ENCODE results near the gene ZMYND8. TPM values are rescaled to one million over a fixed set of nuclear protein-coding genes. Genes with fewer than 3 reads are reported as not detected.
"Not testable (repeated sequence)": the region's sequence is repeated elsewhere in the genome, so short reads cannot be mapped to it uniquely, and the experiment has no call there.

ZMYND8 gene
- total RNA-seq, 1 donor from 2014 or later, result 52.3 TPM

DNA sequence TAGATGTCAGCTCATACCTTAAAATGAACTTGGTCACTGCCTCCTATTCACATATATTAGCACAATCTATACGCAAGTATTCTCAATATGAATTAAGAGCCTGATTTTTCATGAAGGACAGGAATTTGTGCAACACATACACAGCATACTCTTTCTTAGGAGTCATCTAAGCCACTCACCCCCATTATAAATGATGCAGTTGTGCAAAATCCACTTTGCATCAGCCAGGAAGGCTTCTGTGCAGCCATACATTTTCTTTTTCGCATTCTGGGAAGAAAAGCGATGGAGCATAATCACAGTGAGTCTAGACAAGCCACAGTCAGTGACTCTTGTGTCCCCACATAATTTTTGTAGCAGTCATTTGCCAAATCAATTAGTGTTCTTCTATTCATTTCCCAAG is 66.5 kb downstream of the ZMYND8 start:
- intact Hi-C loops (cut with micrococcal nuclease), result no loop called here

DNA sequence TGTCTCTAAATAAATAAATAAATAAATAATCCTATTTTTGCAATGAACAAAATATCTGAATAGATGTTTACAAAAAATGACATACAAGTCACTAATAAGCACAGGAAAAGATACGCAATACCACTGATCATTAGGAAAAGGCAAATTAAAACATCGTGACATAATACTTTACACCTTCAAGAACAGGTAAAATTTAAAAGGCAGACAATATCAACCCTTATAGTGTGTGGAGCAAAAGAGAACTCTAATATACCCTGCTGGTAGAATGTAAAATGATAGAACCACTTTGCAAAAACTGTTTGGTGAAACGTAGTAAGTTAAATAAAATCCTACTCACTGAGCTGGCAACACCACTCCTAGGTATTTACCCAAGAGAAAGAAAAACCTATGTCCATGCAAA is 67.4 kb downstream of the ZMYND8 start:
- intact Hi-C loops (cut with micrococcal nuclease), result no loop called here

DNA sequence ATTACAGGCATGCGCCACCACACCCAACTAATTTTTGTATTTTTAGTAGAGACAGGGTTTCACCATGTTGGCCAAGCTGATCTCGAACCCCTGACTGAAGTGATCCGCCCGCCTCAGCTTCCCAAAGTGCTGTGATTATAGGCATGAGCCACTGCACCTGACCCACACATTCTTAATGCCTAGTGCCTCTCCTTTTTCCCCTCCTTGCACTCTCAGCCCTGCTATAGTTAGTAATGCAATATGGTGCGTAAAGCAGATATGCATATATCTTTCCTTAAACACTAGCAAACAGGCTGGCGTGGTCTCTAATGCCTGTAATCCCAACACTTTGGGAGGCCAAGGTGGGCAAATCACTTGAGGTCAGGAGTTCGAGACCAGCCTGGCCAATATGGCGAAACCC is 68.0 kb downstream of the ZMYND8 start:
- intact Hi-C loops (cut with micrococcal nuclease), result not testable (repeated sequence)

DNA sequence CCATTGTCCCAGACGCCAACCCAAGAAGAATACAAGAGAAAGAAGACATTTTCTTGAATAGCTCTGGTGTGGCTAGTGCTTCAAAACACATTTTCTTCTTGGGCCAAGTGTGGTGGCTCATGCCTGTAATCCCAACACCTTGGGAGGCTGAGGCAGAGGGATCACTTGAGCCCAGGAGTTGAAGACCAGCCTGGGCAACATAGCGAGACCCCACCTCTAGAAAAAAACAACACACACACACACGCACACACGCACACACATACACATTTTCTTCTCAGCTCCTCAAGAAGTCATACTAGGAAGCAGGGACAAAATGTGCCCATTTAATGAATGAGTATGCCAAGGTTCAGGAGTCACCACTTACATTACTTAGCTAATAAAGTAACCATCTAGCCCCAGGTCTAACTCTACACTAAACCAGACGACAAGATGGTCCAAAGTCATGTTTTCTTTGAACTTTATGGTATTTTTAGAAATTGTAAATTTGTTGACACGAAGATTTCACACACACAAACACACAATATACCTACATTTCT is 68.8 kb downstream of the ZMYND8 start:
- intact Hi-C loops (cut with micrococcal nuclease), result no loop called here

DNA sequence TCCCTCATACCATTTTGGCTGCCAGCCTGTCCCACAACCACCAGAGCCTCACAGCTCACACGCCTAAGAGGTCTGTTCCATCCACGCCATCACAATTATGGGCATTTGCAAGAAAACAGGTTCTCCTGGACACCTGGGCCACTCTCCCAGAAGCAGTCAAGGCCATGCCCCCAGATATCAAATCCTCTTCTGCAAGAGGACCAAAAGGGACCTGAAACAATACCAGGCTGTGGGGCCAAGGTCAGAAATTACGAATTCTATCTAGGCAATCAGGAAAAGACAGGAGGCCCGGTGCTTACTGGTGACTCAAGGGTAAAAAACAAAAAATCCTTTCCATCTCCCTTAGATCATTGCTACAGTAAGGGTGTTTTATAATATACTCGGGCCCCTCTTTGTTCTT is 69.8 kb downstream of the ZMYND8 start:
- intact Hi-C loops (cut with micrococcal nuclease), result no loop called here

DNA sequence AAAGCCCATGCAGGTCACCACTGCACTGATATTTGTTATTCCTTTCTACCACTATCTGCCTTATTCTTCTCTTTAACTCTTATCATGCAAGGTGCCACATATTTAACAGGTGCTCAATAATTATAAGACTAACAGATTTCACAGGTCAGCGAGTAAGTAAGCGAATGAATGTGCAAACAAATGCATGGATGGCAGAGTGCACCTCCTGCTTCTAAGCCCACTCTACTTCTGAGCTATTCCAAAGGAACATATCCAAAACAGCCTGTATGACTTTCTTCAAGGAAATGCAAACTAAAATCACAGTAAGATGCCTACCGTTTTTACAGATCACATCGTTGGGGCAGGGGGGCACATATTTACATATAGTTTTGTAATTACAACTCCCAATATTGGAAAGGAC is 71.3 kb downstream of the ZMYND8 start:
- intact Hi-C loops (cut with micrococcal nuclease), result no loop called here

DNA sequence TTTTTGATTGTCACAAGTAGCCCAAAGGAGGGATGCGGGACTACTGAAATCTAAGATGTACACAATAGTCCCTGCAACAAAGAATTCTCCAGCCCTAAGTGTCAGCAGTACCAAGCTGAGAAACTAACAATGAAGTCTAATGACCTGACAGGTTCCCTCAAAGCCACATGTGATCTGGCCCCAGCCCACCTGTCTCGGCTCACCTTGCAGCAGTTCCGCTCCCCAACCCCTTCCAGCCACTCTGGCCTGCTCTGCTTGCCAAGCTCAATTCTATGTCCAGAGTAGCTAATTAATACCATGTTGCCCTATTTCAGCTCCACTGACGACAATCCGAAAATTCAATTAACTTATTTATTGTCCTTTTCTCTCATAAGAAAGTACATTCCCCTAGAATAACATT is 72.1 kb downstream of the ZMYND8 start:
- intact Hi-C loops (cut with micrococcal nuclease), result no loop called here

DNA sequence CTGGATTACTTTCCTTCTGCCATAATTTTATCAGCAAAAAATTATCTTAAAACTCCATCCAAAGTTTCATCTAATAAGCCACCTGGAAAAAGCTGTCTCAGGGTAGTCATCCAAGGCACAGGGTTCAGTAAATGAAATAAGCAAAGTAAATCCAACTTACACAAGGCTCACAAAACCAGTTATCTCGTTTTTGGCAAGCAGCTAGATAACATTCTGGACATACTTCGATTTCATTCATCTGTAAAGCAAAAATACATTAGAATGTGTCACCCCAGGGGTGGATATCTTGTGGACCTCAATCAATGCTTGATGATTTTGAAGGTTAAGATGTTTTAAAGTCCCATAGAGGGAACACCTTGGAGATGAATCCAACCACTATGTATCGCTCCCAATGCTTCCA is 73.1 kb downstream of the ZMYND8 start:
- intact Hi-C loops (cut with micrococcal nuclease), result no loop called here

DNA sequence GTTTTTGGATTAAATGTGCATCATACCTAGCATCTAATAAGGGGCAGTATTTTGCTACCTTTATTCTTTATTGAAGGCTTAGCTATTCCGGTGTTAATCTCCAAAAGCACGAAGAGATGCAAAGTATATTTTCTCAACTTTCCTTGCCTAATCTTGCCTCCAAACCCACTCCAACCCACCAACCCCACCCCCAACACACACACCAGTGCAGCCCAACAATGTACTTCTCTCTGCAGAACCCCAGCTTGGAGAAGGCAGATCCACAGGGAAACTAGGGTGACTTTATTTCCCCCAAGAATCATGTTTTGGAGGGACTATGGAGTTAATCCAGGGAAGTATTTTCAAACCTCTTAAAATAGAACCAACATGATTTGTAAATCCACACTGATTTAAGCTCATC is 73.6 kb downstream of the ZMYND8 start:
- intact Hi-C loops (cut with micrococcal nuclease), result no loop called here

DNA sequence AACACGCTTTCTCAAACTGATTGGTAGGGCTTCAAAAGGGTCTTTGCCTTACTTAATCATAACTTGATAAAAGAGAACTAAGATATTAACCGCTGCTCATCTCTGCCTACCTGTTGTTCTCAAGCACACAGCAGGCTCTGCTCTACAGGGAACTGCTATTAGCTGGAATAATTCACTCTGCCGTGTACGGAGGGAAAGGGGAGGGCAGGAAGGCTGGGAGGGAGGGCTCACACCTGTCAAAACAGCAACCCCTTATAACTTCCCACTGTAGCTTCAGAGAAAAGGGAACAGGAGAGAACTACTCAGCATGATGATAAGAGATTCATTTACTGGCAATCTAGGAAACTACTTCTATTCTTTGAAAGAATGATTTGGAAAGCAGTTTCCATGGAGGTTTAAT is 75.1 kb downstream of the ZMYND8 start:
- intact Hi-C loops (cut with micrococcal nuclease), result no loop called here

DNA sequence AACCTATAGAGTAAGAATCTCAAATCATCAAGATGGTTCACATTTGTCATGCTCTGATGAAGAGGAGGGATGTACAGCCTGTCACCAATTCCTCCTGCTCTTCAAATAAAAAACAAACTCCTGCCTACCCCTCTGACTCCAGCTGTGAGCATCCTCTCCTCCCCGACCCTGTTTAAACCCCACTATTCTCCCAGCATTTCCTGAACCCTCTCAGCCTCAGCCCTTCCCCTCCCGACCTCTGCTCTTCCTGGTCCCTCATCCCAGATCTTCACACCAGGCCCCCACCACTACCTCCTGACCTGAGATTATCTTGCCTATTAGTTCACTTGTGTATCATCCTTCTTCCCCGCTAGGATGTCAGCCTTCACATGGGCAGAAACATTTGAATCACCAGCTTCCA is 75.8 kb downstream of the ZMYND8 start:
- intact Hi-C loops (cut with micrococcal nuclease), result no loop called here

DNA sequence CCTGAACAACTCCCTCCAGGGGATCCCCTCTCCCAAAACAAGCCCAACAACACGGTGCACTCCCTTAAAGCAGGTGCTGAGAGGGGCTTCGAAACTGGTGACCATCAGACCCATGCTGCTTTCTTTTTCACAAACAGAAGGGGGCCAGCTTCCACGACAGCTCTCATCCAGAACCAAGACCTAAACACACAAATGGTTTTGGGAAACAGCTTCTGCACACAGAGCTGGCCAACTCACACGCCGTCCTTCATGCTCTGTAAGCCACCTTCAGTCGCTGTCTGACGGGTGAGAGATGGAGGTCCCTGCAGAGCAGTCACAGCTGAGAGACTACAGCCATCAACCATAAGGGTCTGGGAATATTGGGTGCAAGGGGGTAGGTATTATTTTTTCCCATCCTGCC is 76.3 kb downstream of the ZMYND8 start:
- intact Hi-C loops (cut with micrococcal nuclease), result no loop called here

DNA sequence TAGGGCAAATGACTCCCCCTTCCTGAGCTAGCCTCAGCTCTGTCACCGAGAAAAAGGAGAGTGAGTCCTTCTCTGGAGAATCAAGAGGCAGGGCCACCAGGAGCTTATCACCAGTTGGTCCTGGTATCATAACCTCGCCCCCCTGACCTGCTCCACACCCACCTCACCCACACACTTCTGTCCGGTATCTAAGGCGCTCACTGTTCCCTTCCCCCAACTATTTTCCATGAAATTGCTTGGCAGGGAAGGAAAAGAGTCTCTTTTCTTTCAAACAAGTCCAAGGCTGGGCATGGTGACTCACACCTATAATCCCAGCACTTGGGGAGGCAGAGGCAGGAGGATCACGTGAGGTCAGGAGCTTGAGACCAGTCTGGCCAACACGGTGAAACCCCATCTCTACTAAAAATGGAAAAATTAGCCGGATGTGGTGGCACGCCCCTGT is 77.6 kb downstream of the ZMYND8 start:
- intact Hi-C loops (cut with micrococcal nuclease), result no loop called here

DNA sequence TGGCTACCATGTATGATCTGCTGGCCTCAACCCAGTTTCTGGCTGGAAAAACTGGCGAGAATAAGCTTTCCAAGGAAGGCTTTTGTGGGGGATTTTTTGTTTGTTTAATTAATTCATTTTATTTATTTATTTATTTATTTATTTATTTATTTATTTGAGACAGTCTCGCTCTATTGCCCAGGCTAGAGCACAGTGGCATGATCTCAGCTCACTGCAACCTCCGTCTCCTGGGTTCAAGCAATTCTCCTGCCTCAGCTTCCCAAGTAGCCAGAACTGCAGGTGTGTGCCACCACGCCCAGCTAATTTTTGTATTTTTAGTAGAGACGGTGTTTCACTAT is 79.0 kb downstream of the ZMYND8 start:
- intact Hi-C loops (cut with micrococcal nuclease), result not testable (repeated sequence)

DNA sequence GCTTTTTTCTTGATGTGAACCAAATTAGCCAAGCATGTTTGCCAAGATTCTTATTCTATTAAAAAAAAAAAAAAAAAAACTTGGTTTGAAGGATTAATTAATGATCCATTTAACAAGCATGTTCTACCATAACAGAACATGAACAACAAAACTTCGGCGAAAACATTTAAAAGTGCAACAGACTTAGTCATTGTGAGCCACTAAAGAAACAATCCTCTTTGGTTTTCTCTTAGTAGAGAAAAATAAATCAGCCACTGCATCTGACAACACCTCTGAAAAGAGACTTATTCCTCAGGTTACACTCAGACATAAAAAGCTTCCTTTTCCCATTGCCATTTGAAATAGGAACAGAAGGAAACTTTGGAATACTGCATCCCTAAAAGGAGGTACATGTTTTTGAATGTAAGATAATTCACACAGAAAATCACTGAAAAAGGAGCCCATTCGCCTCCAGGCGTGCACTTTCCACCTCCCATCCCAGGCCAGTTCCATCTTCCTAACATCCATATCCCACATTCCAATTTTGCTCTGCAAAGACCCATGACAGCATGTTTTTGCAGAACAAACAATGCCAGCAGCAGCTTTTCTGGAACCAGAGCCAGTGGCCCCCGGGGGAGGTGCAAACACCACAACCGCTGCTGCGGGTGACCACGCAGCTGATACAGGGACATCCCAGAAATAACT is 79.5 kb downstream of the ZMYND8 start:
- intact Hi-C loops (cut with micrococcal nuclease), result no loop called here

DNA sequence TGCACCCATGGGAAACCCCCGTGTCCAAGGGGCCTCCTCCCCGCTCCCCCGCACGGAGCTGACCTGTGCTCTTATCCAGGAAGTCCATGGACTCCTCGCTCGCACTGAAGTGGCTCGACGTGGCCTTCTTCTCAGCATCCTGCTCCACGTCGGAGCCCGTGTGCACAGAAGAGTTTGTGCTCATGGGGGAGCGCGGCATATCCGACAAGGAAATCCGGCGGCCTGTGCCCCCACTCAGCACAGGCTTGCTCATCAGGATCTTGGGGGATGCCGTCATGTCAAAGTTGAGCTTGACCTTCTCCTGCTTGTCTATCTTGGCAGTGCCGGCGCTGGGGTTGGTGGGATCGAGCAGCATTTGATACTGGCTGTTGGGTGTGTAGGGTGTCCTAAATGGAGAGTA is 80.2 kb downstream of the ZMYND8 start:
- intact Hi-C loops (cut with micrococcal nuclease), result no loop called here

DNA sequence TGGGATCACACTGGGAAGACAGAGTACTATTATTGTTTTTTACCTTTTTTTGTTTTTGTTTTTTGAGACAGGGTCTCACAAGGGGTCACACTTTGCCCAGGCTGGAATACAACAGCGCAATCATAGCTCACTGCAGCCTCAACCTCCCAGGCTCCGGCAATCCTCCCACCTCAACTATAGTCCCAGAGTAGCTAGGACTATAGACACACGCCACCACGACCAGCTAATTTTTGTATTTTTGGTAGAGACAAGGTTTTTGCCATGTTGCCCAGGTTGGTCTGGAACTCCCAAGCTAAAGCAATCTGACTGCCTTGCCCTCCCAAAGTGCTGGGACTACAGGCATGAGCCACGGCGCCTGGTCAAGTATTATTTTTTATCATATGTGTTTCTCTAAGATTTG is 81.0 kb downstream of the ZMYND8 start:
- intact Hi-C loops (cut with micrococcal nuclease), result no loop called here

DNA sequence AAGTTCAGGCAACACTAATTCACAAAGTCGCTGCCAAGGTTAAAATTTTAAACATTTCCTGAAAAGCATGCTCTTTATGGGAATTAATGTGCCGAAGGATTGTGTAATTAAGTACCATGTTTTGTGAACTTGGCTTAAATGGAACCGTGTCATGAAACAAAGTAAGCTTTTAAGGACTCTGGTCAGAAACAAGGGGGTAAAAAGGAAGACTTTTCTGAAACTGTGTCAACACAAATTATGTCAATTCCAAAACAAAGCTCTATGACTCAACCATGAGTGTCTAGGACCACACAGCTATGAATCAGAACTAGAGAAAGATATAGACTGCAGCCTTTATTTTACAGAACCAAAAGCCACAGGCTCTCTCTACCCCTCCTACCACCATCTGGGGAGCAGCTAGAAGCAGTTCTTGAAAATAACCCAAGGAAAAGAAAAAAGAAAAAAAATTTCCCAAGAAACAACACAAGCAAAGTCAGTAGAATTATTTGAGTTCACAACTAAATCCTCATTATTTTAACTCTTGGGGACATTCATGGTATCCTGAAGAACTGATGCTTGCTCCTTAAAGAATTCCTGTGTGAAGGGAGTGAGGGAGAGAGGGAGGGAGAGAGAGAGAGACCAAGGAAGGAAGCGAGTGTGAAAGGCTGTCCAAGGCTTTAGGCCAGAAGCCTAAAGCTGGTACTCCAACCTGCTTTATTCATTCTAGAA is 81.9 kb downstream of the ZMYND8 start:
- intact Hi-C loops (cut with micrococcal nuclease), result loop anchor here (1.0 to 5.0 kb wide), 6 partner anchors 43 to 347 kb away; partner anchors contain the start of gene ZMYND8

DNA sequence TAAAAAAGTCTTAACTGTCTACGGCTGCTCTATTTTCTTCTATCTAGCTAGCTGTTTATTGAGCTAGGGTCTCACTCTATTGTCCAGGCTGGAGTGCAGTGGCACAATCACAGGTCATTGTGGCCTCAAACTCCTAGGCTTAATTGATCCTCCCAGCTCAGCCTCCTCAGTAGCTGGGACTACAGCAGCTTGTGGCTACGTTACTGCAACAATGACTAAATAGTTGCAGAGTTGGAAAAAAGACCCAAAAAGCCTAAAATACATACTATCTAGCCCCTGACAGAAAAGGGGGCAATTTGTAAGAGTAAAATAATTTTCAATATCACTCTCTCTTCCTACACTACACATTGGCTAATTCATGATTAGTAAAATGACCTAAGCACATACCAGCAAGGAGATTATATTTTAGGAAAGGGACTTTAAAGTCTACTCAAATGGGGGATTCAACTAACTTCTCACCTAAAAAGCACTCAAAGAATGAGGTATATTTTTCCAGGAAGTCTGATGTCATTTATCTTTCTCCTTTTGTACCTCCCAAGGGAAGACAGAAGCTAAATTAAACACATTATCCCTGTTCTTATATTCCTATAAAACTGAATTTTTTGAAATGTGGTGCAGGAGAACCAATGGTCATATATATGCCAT is 82.8 kb downstream of the ZMYND8 start:
- intact Hi-C loops (cut with micrococcal nuclease), result loop anchor here (1.0 to 5.0 kb wide), 8 partner anchors 44 to 348 kb away; partner anchors contain the start of gene ZMYND8

DNA sequence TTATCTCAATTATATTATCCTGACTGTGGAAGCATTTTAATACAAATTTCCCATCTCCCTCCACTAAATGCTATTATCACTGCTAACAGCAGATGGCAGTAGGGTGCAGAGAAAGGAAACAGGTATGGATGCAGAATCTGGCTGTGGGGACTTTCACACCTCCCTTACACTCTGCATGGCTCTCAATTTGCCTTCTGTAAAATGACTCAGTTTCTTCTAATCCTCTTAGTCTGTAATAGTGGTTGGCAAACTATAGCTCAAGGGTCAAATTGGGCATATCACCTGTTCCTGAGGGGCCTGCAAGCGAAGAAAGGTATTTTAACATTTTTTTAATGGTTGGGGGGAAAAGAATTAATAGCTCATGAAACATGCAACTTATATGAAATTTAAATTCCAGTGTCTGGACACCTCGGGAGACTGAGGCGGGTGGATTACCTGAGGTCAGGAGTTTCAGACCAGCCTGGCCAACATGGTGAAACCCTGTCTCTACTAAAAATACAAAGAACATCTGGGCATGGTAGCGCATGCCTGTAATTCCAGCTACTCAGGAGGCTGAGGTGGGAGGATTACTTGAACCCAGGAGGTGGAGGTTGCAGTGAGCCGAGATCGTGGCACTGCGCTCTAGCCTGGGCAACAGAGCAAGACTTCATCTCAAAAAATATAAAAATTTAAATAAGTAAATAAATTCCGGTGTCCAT is 83.5 kb downstream of the ZMYND8 start:
- intact Hi-C loops (cut with micrococcal nuclease), result loop anchor here (1.0 to 5.0 kb wide), 3 partner anchors 44 to 111 kb away; no protein-coding TSS in a partner anchor

DNA sequence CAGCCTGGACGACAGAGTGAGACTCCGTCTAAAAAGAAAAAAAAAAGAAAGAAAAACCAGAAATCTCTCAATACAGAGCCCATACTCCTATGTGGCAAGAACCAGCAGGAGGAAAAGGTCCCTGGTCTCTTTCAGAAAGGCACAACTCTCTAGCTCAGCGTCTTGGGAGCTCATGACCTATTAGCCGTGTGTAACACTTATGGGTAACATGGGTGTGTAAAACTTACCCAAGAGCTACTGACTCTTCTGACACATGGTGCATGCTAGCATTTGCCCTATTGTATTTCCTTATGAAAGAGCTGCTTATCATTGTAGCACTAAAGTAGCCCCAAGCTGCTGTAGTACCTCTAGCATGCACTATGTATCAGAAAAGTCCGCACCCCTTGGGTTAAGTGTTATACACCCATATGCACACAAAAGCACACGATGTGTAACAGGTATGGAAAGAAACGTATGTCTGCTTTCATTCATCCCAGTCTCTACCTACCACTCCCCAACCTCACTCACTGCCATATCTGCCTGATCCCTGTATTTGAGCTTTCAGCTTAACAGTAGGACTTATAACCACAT is 85.4 kb downstream of the ZMYND8 start:
- intact Hi-C loops (cut with micrococcal nuclease), result loop anchor here (5.0 kb wide), 1 partner anchor 46 kb away; no protein-coding TSS in a partner anchor
